SK-N-SH (cell line): ENCODE data around the gene HOMER2. TPM values are rescaled to one million over a fixed set of nuclear protein-coding genes. Genes with fewer than 3 reads are reported as not detected.
A peak's percentile ranks its signal among the peaks of the same experiment; 100 is the strongest.

Source experiments
- CTCF ChIA-PET: fragments of 300-600, 350-600 bp; formaldehyde crosslinking; extraction: SDS; loops from one replicate; lab custom pipeline; 2021; lab: Yijun Ruan, JAX
- POLR2A ChIA-PET: fragments of 350-600 bp; sonication (Branson Sonifier 250); formaldehyde crosslinking; extraction: SDS; loops from one replicate; lab custom pipeline; 2020; ENCODE audit warnings: antibody characterized with exemption, inconsistent platforms; lab: Yijun Ruan, JAX
- DNase-seq: peaks from one replicate; pipeline ENCODE4 v3.0.0; 2012
- H2AFZ ChIP-seq: fragments of 200-600 bp; sonication (generic); 2 replicates; pipeline ENCODE4 v1.8.1; 2016; ENCODE audit warnings: antibody characterized with exemption, mild to moderate bottlenecking, low read depth
- H3F3A ChIP-seq: fragments of 200-600 bp; sonication (generic); replicated peaks from 2 replicates; pipeline ENCODE3; 2016; ENCODE audit warnings: antibody characterized with exemption, mild to moderate bottlenecking; ENCODE audit not compliant: insufficient read depth
- H3K27ac ChIP-seq, 2 experiments: fragments of 200-500 bp in 1 of 2; fragments of 200-600 bp in 1 of 2; sonication (Bioruptor generic) in 1 of 2; sonication (generic), shearing (Covaris generic) in 1 of 2; 2 replicates each; pipeline versions ENCODE4 v1.5.1 to v1.6.1; 2014 to 2016; ENCODE audit warnings: low read depth in 2 of 2, inconsistent platforms in 1 of 2, low read length in 1 of 2, mild to moderate bottlenecking in 1 of 2, mixed read lengths in 1 of 2
- H3K27me3 ChIP-seq: fragments of 200-600 bp; sonication (generic), shearing (Covaris generic); 2 replicates; pipeline ENCODE4 v1.6.1; 2016; ENCODE audit warnings: mixed run types; ENCODE audit not compliant: insufficient read depth
- H3K36me3 ChIP-seq, 2 experiments: fragments of 200-500 bp in 1 of 2; fragments of 200-600 bp in 1 of 2; sonication (Bioruptor generic) in 1 of 2; sonication (generic) in 1 of 2; replicated peaks in 1 of 2; 2 replicates each; pipeline versions ENCODE3 to v1.5.1; 2014 to 2016; ENCODE audit warnings: low read length in 1 of 2, mild to moderate bottlenecking in 1 of 2; ENCODE audit not compliant: insufficient read depth in 2 of 2, control insufficient read depth in 1 of 2
- H3K4me1 ChIP-seq, 2 experiments: fragments of 200-500 bp in 1 of 2; fragments of 200-600 bp in 1 of 2; sonication (Bioruptor generic) in 1 of 2; sonication (generic), shearing (Covaris generic) in 1 of 2; 2 replicates each; pipeline versions ENCODE4 v1.5.1 to v1.6.1; 2014 to 2016; ENCODE audit warnings: low read depth in 1 of 2, low read length in 1 of 2, mixed run types in 1 of 2; ENCODE audit not compliant: insufficient read depth in 2 of 2, control insufficient read depth in 1 of 2
- H3K4me2 ChIP-seq: fragments of 200-600 bp; sonication (generic), shearing (Covaris generic); 2 replicates; pipeline ENCODE4 v1.6.1; 2017; ENCODE audit warnings: mixed run types
- H3K4me3 ChIP-seq, 2 experiments: fragments of 200-500 bp in 1 of 2; fragments of 200-600 bp in 1 of 2; sonication (Bioruptor generic) in 1 of 2; sonication (generic), shearing (Covaris generic) in 1 of 2; 2 replicates each; pipeline versions ENCODE4 v1.5.1 to v1.8.1; 2014 to 2016; ENCODE audit warnings: low read depth in 2 of 2, inconsistent platforms in 1 of 2, low read length in 1 of 2, mild to moderate bottlenecking in 1 of 2, mixed read lengths in 1 of 2, moderate library complexity in 1 of 2
- H3K79me2 ChIP-seq: fragments of 200-600 bp; sonication (generic); 2 replicates; pipeline ENCODE4 v1.8.1; 2017; ENCODE audit warnings: mild to moderate bottlenecking; ENCODE audit not compliant: insufficient read depth
- H3K9ac ChIP-seq: fragments of 200-600 bp; sonication (generic); 2 replicates; pipeline ENCODE4 v1.6.1; 2017; ENCODE audit warnings: mixed run types
- H3K9me2 ChIP-seq: fragments of 200-600 bp; sonication (generic); 2 replicates; pipeline ENCODE4 v1.6.1; 2017; ENCODE audit warnings: mixed run types
- H3K9me3 ChIP-seq: fragments of 200-600 bp; sonication (generic); 2 replicates; pipeline ENCODE4 v1.6.1; 2017; ENCODE audit warnings: mixed run types, mild to moderate bottlenecking, moderate library complexity
- H4K20me1 ChIP-seq: fragments of 200-600 bp; sonication (generic); 2 replicates; pipeline ENCODE4 v1.6.1; 2017; ENCODE audit warnings: mild to moderate bottlenecking, mixed run types; ENCODE audit not compliant: insufficient read depth
- ELF1 ChIP-seq: IDR thresholded peaks from 2 replicates; pipeline ENCODE4 v1.4.0; 2012
- EZH2phosphoT487 ChIP-seq: fragments of 200-600 bp; sonication (generic); IDR thresholded peaks from 2 replicates; pipeline ENCODE4 v1.6.1; 2017; ENCODE audit warnings: low read depth, mixed run types, mild to moderate bottlenecking, antibody characterized with exemption, moderate library complexity, borderline replicate concordance
- FOSL2 ChIP-seq: IDR thresholded peaks from 2 replicates; pipeline ENCODE4 v1.4.0; 2012; ENCODE audit warnings: low read depth, mild to moderate bottlenecking, moderate library complexity, borderline replicate concordance
- FOXJ3 ChIP-seq: sonication (generic); formaldehyde crosslinking; IDR thresholded peaks from 2 replicates; pipeline ENCODE4 v1.5.1; 2020; ENCODE audit warnings: mild to moderate bottlenecking, missing genetic modification reagents
- FOXM1 ChIP-seq: IDR thresholded peaks from 2 replicates; pipeline ENCODE4 v1.4.0; 2012; ENCODE audit warnings: low read depth, mild to moderate bottlenecking
- MEF2A ChIP-seq: IDR thresholded peaks from 2 replicates; pipeline ENCODE4 v1.4.0; 2012; ENCODE audit warnings: low read depth, borderline replicate concordance
- RAD21 ChIP-seq: IDR thresholded peaks from 2 replicates; pipeline ENCODE4 v1.6.1; 2012; ENCODE audit warnings: mild to moderate bottlenecking, low read length
- RFX5 ChIP-seq: IDR thresholded peaks from 2 replicates; pipeline ENCODE4 v1.6.1; 2012; ENCODE audit warnings: mild to moderate bottlenecking, improper control_type of control experiment, low read length
- RXRA ChIP-seq: IDR thresholded peaks from 2 replicates; pipeline ENCODE4 v1.4.0; 2012; ENCODE audit warnings: low read depth, mild to moderate bottlenecking, borderline replicate concordance
- SIN3A ChIP-seq: IDR thresholded peaks from 2 replicates; pipeline ENCODE4 v1.6.1; 2012; ENCODE audit warnings: low read depth, mild to moderate bottlenecking, low read length, moderate library complexity, borderline replicate concordance
- TCF12 ChIP-seq: IDR thresholded peaks from 2 replicates; pipeline ENCODE4 v1.4.0; 2012
- WGBS: methylation state at CpG from one replicate; pipeline ENCODE4 v1.1.6; 2017; ENCODE audit warnings: low lambda C conversion rate; 5-methylcytosine and 5-hydroxymethylcytosine counted together
- polyA plus RNA-seq, 3 experiments: library from polyadenylated mRNA; depleted of rRNA; stranded (reverse); fragments of >200 nt; gene quantifications; 2 replicates each; pipeline ENCODE4 v1.2.3, GENCODE V29; 2012
- TF ChIP-seq, protein P1 (sequence below): IDR thresholded peaks from 2 replicates; pipeline ENCODE4; 2012
- TF ChIP-seq, protein P2 (sequence below): IDR thresholded peaks from 2 replicates; pipeline ENCODE4 v1.4.0; 2012; ENCODE audit warnings: low read depth, borderline replicate concordance
- TF ChIP-seq, protein P3 (sequence below): IDR thresholded peaks from 2 replicates; pipeline ENCODE4 v1.6.1; 2012; ENCODE audit warnings: mild to moderate bottlenecking, low read depth, low read length, moderate library complexity

The HOMER2 gene
- polyA plus RNA-seq, 1 of the 3 experiments (the other 2 are of a cell fraction) = 7.3 TPM

DNA sequence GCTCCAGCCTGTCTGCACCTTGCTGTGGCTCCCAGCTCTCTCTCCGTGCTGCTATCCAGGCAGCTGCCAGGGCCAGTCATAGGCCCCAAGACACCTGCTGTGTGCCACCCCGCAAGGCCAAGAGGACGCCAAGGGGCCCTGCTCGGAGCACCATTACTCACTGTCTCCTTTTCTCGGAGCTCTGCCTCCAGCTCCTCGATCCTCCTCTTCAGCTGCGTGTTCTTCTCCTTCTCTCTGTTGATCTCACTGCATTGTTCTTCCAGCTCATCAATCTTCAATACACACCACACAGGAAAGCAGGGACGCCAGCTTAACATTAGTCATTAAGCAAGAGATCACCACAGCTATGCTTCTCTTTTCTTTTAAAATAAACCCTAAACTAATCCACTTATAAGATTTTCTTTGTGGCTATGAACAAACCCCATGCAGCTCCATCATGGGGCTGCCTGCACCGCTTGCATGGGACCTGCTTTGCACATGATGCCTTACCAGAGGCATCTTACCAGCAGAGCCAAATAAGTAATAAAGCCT lies 100.5 kb downstream of the HOMER2 start:
- Histone ChIP-seq H3K9me2 (no peaks in the 10 kb centered on the region), H3F3A (peaks cover 8% of the 10 kb centered on the region), H3K9ac (no peak overlapping the region), H3K36me3 (no peaks in the 10 kb centered on the region), H3K79me2 (no peaks in the 10 kb centered on the region), H3K4me1 (peaks cover 4 to 22% of the 10 kb centered on the region in 2 experiments; a peak in 3 of 4 replicates), H3K9me3 (no peaks in the 10 kb centered on the region), H3K27me3 (no peaks in the 10 kb centered on the region), H3K4me3 (no peak overlapping the region), H3K27ac (peak overlapping the region in 1 of 2 experiments; percentile 16; a peak in 2 of 4 replicates), H3K4me2 (peak overlapping the region; percentile 37; the same call in 1 of the 2 replicates), H4K20me1 (no peaks in the 10 kb centered on the region), H2AFZ (no peak overlapping the region)
- DNase-seq = no peak
- TF ChIP-seq TCF12 = no peak
- TF ChIP-seq, protein P1, sequence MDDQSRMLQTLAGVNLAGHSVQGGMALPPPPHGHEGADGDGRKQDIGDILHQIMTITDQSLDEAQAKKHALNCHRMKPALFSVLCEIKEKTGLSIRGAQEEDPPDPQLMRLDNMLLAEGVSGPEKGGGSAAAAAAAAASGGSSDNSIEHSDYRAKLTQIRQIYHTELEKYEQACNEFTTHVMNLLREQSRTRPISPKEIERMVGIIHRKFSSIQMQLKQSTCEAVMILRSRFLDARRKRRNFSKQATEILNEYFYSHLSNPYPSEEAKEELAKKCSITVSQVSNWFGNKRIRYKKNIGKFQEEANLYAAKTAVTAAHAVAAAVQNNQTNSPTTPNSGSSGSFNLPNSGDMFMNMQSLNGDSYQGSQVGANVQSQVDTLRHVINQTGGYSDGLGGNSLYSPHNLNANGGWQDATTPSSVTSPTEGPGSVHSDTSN = peak; percentile 78
- ChIA-PET POLR2A (no interaction called here), CTCF (interaction anchor here (0.9 to 6.3 kb wide), 6 partner anchors 26 to 160 kb away, joined by 3 to 64 read pairs (median 4); partner anchors contain the start of genes C15orf40 and WHAMM)
- 71% methylated on average over 9 of the region's 9 CpGs for WGBS

DNA sequence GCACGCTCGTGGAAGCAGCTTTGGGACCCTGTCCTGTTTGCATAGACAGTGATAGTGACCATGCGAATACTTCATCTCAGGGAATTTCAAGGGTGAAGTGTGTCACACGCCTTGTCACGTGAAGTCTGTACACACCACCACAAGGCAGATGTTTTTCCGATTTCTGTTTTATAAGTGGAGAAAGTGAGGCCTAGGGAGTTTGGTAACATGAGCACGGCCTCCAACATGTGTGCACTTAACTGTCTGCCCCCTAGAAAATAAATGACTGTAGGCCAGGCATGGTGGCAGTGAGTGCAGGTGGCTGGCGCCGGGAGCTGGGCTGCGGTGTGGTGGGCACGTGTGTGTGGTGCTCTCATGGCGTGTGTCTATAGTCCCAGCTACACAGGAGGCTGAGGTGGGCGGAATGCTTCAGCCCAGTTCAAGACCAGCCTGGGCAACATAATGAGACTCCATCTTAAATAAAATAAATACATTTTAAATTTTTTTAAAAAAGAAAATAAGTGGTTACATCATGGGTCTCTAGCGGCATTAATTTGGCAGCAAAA lies 101.1 kb downstream of the HOMER2 start:
- no peak overlapping the region for H3K4me2 ChIP-seq
- H3K4me3 ChIP-seq = no peak overlapping the region
- H3K4me1 ChIP-seq = peaks cover 4 to 22% of the 10 kb centered on the region in 2 experiments; a peak in 3 of 4 replicates
- no peaks in the 10 kb centered on the region for H3K36me3 ChIP-seq
- H3K9me2 ChIP-seq = no peaks in the 10 kb centered on the region
- ChIA-PET POLR2A (no interaction called here), CTCF (interaction anchor here (0.7 to 6.3 kb wide), 10 partner anchors 9 to 161 kb away, joined by 3 to 64 read pairs (median 4); partner anchors contain the start of genes C15orf40, RAMAC and WHAMM)
- H3K9ac ChIP-seq = no peak overlapping the region
- peak overlapping the region in 1 of 2 experiments; percentile 90; a peak in 2 of 4 replicates for H3K27ac ChIP-seq
- H2AFZ ChIP-seq = no peak overlapping the region
- no peaks in the 10 kb centered on the region for H3K79me2 ChIP-seq
- H3K27me3 ChIP-seq = no peaks in the 10 kb centered on the region
- 97% methylated on average over 14 of the region's 14 CpGs for WGBS
- H3F3A ChIP-seq = peaks cover 8% of the 10 kb centered on the region
- TF ChIP-seq FOSL2 (no peak), MEF2A (no peak), EZH2phosphoT487 (no peak), FOXM1 (no peak), SIN3A (no peak), FOXJ3 (CRISPR knock-in tag) (no peak), TCF12 (no peak), RXRA (no peak), ELF1 (no peak), RAD21 (no peak), RFX5 (no peak)
- TF ChIP-seq, protein P2, sequence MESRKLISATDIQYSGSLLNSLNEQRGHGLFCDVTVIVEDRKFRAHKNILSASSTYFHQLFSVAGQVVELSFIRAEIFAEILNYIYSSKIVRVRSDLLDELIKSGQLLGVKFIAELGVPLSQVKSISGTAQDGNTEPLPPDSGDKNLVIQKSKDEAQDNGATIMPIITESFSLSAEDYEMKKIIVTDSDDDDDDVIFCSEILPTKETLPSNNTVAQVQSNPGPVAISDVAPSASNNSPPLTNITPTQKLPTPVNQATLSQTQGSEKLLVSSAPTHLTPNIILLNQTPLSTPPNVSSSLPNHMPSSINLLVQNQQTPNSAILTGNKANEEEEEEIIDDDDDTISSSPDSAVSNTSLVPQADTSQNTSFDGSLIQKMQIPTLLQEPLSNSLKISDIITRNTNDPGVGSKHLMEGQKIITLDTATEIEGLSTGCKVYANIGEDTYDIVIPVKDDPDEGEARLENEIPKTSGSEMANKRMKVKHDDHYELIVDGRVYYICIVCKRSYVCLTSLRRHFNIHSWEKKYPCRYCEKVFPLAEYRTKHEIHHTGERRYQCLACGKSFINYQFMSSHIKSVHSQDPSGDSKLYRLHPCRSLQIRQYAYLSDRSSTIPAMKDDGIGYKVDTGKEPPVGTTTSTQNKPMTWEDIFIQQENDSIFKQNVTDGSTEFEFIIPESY = no peak
- TF ChIP-seq, protein P1 = no peak
- TF ChIP-seq, protein P3, sequence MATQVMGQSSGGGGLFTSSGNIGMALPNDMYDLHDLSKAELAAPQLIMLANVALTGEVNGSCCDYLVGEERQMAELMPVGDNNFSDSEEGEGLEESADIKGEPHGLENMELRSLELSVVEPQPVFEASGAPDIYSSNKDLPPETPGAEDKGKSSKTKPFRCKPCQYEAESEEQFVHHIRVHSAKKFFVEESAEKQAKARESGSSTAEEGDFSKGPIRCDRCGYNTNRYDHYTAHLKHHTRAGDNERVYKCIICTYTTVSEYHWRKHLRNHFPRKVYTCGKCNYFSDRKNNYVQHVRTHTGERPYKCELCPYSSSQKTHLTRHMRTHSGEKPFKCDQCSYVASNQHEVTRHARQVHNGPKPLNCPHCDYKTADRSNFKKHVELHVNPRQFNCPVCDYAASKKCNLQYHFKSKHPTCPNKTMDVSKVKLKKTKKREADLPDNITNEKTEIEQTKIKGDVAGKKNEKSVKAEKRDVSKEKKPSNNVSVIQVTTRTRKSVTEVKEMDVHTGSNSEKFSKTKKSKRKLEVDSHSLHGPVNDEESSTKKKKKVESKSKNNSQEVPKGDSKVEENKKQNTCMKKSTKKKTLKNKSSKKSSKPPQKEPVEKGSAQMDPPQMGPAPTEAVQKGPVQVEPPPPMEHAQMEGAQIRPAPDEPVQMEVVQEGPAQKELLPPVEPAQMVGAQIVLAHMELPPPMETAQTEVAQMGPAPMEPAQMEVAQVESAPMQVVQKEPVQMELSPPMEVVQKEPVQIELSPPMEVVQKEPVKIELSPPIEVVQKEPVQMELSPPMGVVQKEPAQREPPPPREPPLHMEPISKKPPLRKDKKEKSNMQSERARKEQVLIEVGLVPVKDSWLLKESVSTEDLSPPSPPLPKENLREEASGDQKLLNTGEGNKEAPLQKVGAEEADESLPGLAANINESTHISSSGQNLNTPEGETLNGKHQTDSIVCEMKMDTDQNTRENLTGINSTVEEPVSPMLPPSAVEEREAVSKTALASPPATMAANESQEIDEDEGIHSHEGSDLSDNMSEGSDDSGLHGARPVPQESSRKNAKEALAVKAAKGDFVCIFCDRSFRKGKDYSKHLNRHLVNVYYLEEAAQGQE = no peak
- DNase-seq = no peak
- no peaks in the 10 kb centered on the region for H4K20me1 ChIP-seq
- no peaks in the 10 kb centered on the region for H3K9me3 ChIP-seq
